ENCODE results near the gene PDGFD.

Gene PDGFD

GRCh38 chr11:104091281-104092096 is 72.5 kb downstream of the PDGFD start:
- ATAC-seq, result no peak

GRCh38 chr11:104090767-104091166 is 73.2 kb downstream of the PDGFD start:
- H3K27me3 Mint-ChIP-seq, result no peaks in the 10 kb centered on the region
- no peak for ATAC-seq
- DNase-seq, result no peak
- no peak overlapping the region for H3K4me3 Mint-ChIP-seq
- H3K27ac Mint-ChIP-seq, result no peak overlapping the region
- H3K9me3 Mint-ChIP-seq, result no peaks in the 10 kb centered on the region
- H3K4me1 Mint-ChIP-seq, result no peaks in the 10 kb centered on the region

More at GRCh38 chr11:104091281-104092096, 72.5 kb downstream of the PDGFD start:
- Mint-ChIP-seq H3K27ac (no peak overlapping the region), H3K4me1 (no peaks in the 10 kb centered on the region), H3K27me3 (no peaks in the 10 kb centered on the region), H3K9me3 (no peaks in the 10 kb centered on the region), H3K4me3 (no peak overlapping the region)
- no peak for DNase-seq

- no peaks in the 10 kb centered on the region for H3K27me3 Mint-ChIP-seq
- no peak overlapping the region for H3K4me3 Mint-ChIP-seq
- H3K27ac Mint-ChIP-seq, result no peak overlapping the region
- no peak for DNase-seq
- H3K9me3 Mint-ChIP-seq, result no peaks in the 10 kb centered on the region
- no peak for ATAC-seq
- no peaks in the 10 kb centered on the region for H3K4me1 Mint-ChIP-seq
Observed at GRCh38 chr11:104089481-104089880, 74.5 kb downstream of the PDGFD start.

- DNase-seq, result no peak
- ATAC-seq, result no peak
- Mint-ChIP-seq H3K4me1 (no peaks in the 10 kb centered on the region), H3K9me3 (no peaks in the 10 kb centered on the region), H3K4me3 (no peak overlapping the region), H3K27ac (no peak overlapping the region), H3K27me3 (no peaks in the 10 kb centered on the region)
Observed at GRCh38 chr11:104086621-104087020, 77.3 kb downstream of the PDGFD start.

GRCh38 chr11:104078995-104079394 is 85.0 kb downstream of the PDGFD start:
- ATAC-seq (no peak), DNase-seq (no peak)
- H3K4me1 Mint-ChIP-seq, result no peaks in the 10 kb centered on the region

GRCh38 chr11:104078245-104078644 is 85.7 kb downstream of the PDGFD start:
- no peak for ATAC-seq
- DNase-seq, result no peak
- Mint-ChIP-seq H3K27me3 (no peaks in the 10 kb centered on the region), H3K27ac (no peak overlapping the region), H3K4me3 (no peak overlapping the region), H3K9me3 (no peaks in the 10 kb centered on the region), H3K4me1 (no peaks in the 10 kb centered on the region)

More at GRCh38 chr11:104078995-104079394, 85.0 kb downstream of the PDGFD start:
- H3K4me3 Mint-ChIP-seq, result no peak overlapping the region
- no peaks in the 10 kb centered on the region for H3K9me3 Mint-ChIP-seq
- H3K27me3 Mint-ChIP-seq, result no peaks in the 10 kb centered on the region
- H3K27ac Mint-ChIP-seq, result no peak overlapping the region

GRCh38 chr11:104076455-104076854 is 87.5 kb downstream of the PDGFD start:
- H3K9me3 Mint-ChIP-seq, result no peaks in the 10 kb centered on the region
- H3K27ac Mint-ChIP-seq, result no peak overlapping the region
- no peaks in the 10 kb centered on the region for H3K27me3 Mint-ChIP-seq
- no peaks in the 10 kb centered on the region for H3K4me1 Mint-ChIP-seq
- ATAC-seq (no peak), DNase-seq (no peak)
- H3K4me3 Mint-ChIP-seq, result no peak overlapping the region

- H3K4me1 Mint-ChIP-seq, result no peaks in the 10 kb centered on the region
- no peak overlapping the region for H3K27ac Mint-ChIP-seq
- no peak for DNase-seq
- no peak overlapping the region for H3K4me3 Mint-ChIP-seq
- no peaks in the 10 kb centered on the region for H3K27me3 Mint-ChIP-seq
- H3K9me3 Mint-ChIP-seq, result no peaks in the 10 kb centered on the region
- no peak for ATAC-seq
Observed at GRCh38 chr11:104075706-104076105, 88.2 kb downstream of the PDGFD start.

- no peaks in the 10 kb centered on the region for H3K9me3 Mint-ChIP-seq
- no peak overlapping the region for H3K4me3 Mint-ChIP-seq
- no peaks in the 10 kb centered on the region for H3K4me1 Mint-ChIP-seq
- DNase-seq (no peak), ATAC-seq (no peak)
- H3K27ac Mint-ChIP-seq, result no peak overlapping the region
- no peaks in the 10 kb centered on the region for H3K27me3 Mint-ChIP-seq
Observed at GRCh38 chr11:104075091-104075490, 88.9 kb downstream of the PDGFD start.

GRCh38 chr11:104073950-104074705 is 89.8 kb downstream of the PDGFD start:
- ATAC-seq, result no peak
- H3K4me3 Mint-ChIP-seq, result no peak overlapping the region
- H3K27me3 Mint-ChIP-seq, result no peaks in the 10 kb centered on the region
- H3K9me3 Mint-ChIP-seq, result no peaks in the 10 kb centered on the region
- H3K4me1 Mint-ChIP-seq, result no peaks in the 10 kb centered on the region
- no peak for DNase-seq
- no peak overlapping the region for H3K27ac Mint-ChIP-seq

GRCh38 chr11:104067534-104067933 is 96.4 kb downstream of the PDGFD start:
- DNase-seq, result no peak

GRCh38 chr11:104064034-104064630 is 99.8 kb downstream of the PDGFD start:
- no peaks in the 10 kb centered on the region for H3K27me3 Mint-ChIP-seq
- ATAC-seq, result no peak
- H3K4me1 Mint-ChIP-seq, result no peaks in the 10 kb centered on the region
- no peak for DNase-seq
- H3K9me3 Mint-ChIP-seq, result no peaks in the 10 kb centered on the region
- no peak overlapping the region for H3K27ac Mint-ChIP-seq
- H3K4me3 Mint-ChIP-seq, result no peak overlapping the region

More at GRCh38 chr11:104067534-104067933, 96.4 kb downstream of the PDGFD start:
- no peaks in the 10 kb centered on the region for H3K27me3 Mint-ChIP-seq
- no peaks in the 10 kb centered on the region for H3K9me3 Mint-ChIP-seq
- H3K27ac Mint-ChIP-seq, result no peak overlapping the region
- ATAC-seq, result no peak
- no peak overlapping the region for H3K4me3 Mint-ChIP-seq
- H3K4me1 Mint-ChIP-seq, result no peaks in the 10 kb centered on the region

- Mint-ChIP-seq H3K4me3 (no peak overlapping the region), H3K27ac (no peak overlapping the region), H3K27me3 (no peaks in the 10 kb centered on the region), H3K9me3 (no peaks in the 10 kb centered on the region), H3K4me1 (no peaks in the 10 kb centered on the region)
- ATAC-seq, result no peak
- DNase-seq, result no peak
Observed at GRCh38 chr11:104061853-104062521, 102.0 kb downstream of the PDGFD start.

- DNase-seq (no peak), ATAC-seq (no peak)
- H3K4me3 Mint-ChIP-seq, result no peak overlapping the region
- no peaks in the 10 kb centered on the region for H3K9me3 Mint-ChIP-seq
- H3K27me3 Mint-ChIP-seq, result no peaks in the 10 kb centered on the region
- no peaks in the 10 kb centered on the region for H3K4me1 Mint-ChIP-seq
- H3K27ac Mint-ChIP-seq, result no peak overlapping the region
Observed at GRCh38 chr11:104060820-104061219, 103.1 kb downstream of the PDGFD start.

- no peaks in the 10 kb centered on the region for H3K27me3 Mint-ChIP-seq
- no peaks in the 10 kb centered on the region for H3K4me1 Mint-ChIP-seq
- ATAC-seq (no peak), DNase-seq (no peak)
- no peaks in the 10 kb centered on the region for H3K9me3 Mint-ChIP-seq
- H3K4me3 Mint-ChIP-seq, result no peak overlapping the region
- no peak overlapping the region for H3K27ac Mint-ChIP-seq
Observed at GRCh38 chr11:104060004-104060794, 103.7 kb downstream of the PDGFD start.

Measured in stimulated activated naive CD8-positive, alpha-beta T cell treated with anti-CD3 and anti-CD28 coated beads, Interleukin-15, amount 100 ng/mL, for 72 hours (primary cell).